ENCODE data around the gene ELFN1. TPM values are rescaled to one million over a fixed set of nuclear protein-coding genes. Genes with fewer than 3 reads are reported as not detected.

Gene ELFN1
- total RNA-seq, 5 donors from 2014 or later (not counting 1 experiment from before 2014, with no cell fraction given) = 0.06 to 0.12 (median 0.07) TPM; not detected in 2

DNA sequence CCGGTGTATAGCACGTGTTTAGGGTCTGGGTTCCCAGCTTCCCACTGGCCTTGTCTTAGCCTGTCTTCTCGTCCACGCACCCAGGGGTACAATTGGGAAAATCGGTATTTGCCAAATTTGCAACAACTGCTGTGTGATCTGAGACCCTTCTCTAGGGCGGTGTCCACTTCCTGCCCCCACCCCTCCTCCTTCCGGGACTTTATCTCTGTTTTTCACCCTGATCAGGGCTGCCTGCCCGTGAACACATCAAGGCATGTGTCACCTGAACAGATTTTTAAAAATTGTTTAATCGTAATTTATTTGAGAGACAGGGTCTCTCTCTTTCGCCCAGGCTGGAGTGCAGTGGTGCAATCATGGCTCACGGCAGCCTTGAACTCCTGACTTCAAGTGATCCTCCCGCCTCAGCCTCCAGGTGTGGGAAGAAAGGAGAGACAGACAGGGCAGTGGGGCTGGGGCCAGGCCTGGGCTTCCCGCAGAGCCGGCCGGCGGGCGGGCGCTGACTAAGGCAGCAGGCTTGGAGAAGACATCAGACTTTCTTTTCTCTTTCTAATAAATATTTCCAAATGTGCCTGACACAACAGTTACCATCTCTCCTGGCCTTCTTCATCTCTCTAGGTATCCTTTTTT lies 27.5 kb downstream of the ELFN1 start:
- Histone ChIP-seq H3K4me1 (ENCODE audit: control insufficient read depth in 1 of 2, extremely low read depth in 1 of 2, insufficient read depth in 2 of 2, low read length in 2 of 2) (no peaks in the 10 kb centered on the region), H3K27me3 (replicated peaks in 1 of 2; ENCODE audit: control insufficient read depth in 2 of 2, extremely low read depth in 1 of 2, insufficient read depth in 2 of 2, low read length in 1 of 2) (peaks cover 0 to 48% of the 10 kb centered on the region in 2 experiments), H3K9me3 (no peaks in the 10 kb centered on the region), H3K36me3 (ENCODE audit: control insufficient read depth in 2 of 2, extremely low read depth in 1 of 2, insufficient read depth in 1 of 2, low read length in 1 of 2) (no peaks in the 10 kb centered on the region), H3K4me3 (ENCODE audit: control insufficient read depth in 1 of 2, extremely low read depth in 1 of 2, low read length in 1 of 2) (no peak overlapping the region), H3K27ac (ENCODE audit: low read length) (no peak overlapping the region)
- Mint-ChIP-seq H3K27me3 (peaks cover 3 to 5% of the 10 kb centered on the region in 2 donors), H3K36me3 (no peaks in the 10 kb centered on the region), H3K4me3 (peak overlapping the region in 1 of 3 donors; percentile 6), H3K27ac (peak overlapping the region in 1 of 2 donors; percentile 69), H3K4me1 (peaks cover 0 to 9% (median 4%) of the 10 kb centered on the region in 3 donors), H3K9me3 (peaks cover 0 to under 1% (median under 1%) of the 10 kb centered on the region in 3 donors)
- ATAC-seq (replicated peaks in 1 of 4) (no peak), DNase-seq (peak in 1 of 35 experiments; percentile 21)
- CTCF ChIA-PET = no interaction called here
- POLR2A ChIA-PET = no interaction called here
- WGBS (ENCODE audit: insufficient coverage) = 84% methylated on average over 13 of the region's 18 CpGs

DNA sequence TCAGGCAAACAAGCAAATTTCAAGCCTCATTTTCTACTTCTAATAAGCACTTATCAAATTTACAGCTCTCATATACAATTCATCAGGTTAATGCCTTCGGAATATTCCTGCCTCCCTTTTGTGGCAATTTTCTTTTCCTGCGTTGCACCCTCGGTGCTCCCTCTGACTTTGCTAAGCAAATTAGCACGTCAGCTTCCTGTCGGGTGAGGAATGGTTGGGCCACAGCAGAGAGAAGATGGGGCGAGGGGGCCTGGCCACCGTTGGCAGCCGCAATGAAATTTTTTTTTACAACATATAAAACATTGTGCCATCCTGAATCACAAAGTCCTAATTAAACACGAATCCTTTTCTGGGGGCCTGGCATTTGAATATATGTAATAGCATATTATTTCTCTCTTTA lies 28.1 kb downstream of the ELFN1 start:
- Histone ChIP-seq H3K36me3 (ENCODE audit: control insufficient read depth in 2 of 2, extremely low read depth in 1 of 2, insufficient read depth in 1 of 2, low read length in 1 of 2) (no peaks in the 10 kb centered on the region), H3K27me3 (replicated peaks in 1 of 2; ENCODE audit: control insufficient read depth in 2 of 2, extremely low read depth in 1 of 2, insufficient read depth in 2 of 2, low read length in 1 of 2) (peaks cover 0 to 44% of the 10 kb centered on the region in 2 experiments), H3K4me3 (ENCODE audit: control insufficient read depth in 1 of 2, extremely low read depth in 1 of 2, low read length in 1 of 2) (no peak overlapping the region), H3K9me3 (no peaks in the 10 kb centered on the region), H3K27ac (ENCODE audit: low read length) (no peak overlapping the region), H3K4me1 (ENCODE audit: control insufficient read depth in 1 of 2, extremely low read depth in 1 of 2, insufficient read depth in 2 of 2, low read length in 2 of 2) (no peaks in the 10 kb centered on the region)
- WGBS (ENCODE audit: insufficient coverage) = 47% methylated on average over 2 of the region's 9 CpGs
- no peak for ATAC-seq (replicated peaks in 1 of 4)
- Mint-ChIP-seq H3K36me3 (no peaks in the 10 kb centered on the region), H3K4me3 (peak overlapping the region in 1 of 3 donors; percentile 6), H3K27me3 (peaks cover 3 to 6% of the 10 kb centered on the region in 2 donors), H3K9me3 (peaks cover 0 to 3% (median 3%) of the 10 kb centered on the region in 3 donors), H3K27ac (peak overlapping the region in 1 of 2 donors; percentile 69), H3K4me1 (peaks cover 0 to 9% (median 4%) of the 10 kb centered on the region in 3 donors)
- ChIA-PET CTCF (no interaction called here), POLR2A (no interaction called here)
- peak in 1 of 35 experiments; percentile 9 for DNase-seq

GRCh38 chr7:1698951-1699350 lies 28.9 kb downstream of the ELFN1 start:
- no peak for ATAC-seq (replicated peaks in 1 of 4)
- Mint-ChIP-seq H3K4me3 (no peak overlapping the region), H3K27ac (no peak overlapping the region), H3K36me3 (no peaks in the 10 kb centered on the region), H3K4me1 (peaks cover 0 to 9% (median 4%) of the 10 kb centered on the region in 3 donors), H3K9me3 (peaks cover 0 to 3% (median 3%) of the 10 kb centered on the region in 3 donors), H3K27me3 (peaks cover 3 to 7% of the 10 kb centered on the region in 2 donors)
- CTCF ChIA-PET = no interaction called here
- no peaks in the 10 kb centered on the region for H3K4me1 ChIP-seq (ENCODE audit: control insufficient read depth in 1 of 2, extremely low read depth in 1 of 2, insufficient read depth in 2 of 2, low read length in 2 of 2)
- WGBS (ENCODE audit: insufficient coverage) = 92% methylated on average over 3 of the region's 6 CpGs
- H3K27ac ChIP-seq (ENCODE audit: low read length) = no peak overlapping the region
- H3K9me3 ChIP-seq = no peaks in the 10 kb centered on the region
- H3K4me3 ChIP-seq (ENCODE audit: control insufficient read depth in 1 of 2, extremely low read depth in 1 of 2, low read length in 1 of 2) = no peak overlapping the region
- H3K36me3 ChIP-seq (ENCODE audit: control insufficient read depth in 2 of 2, extremely low read depth in 1 of 2, insufficient read depth in 1 of 2, low read length in 1 of 2) = no peaks in the 10 kb centered on the region
- POLR2A ChIA-PET = no interaction called here
- H3K27me3 ChIP-seq (replicated peaks in 1 of 2; ENCODE audit: control insufficient read depth in 2 of 2, extremely low read depth in 1 of 2, insufficient read depth in 2 of 2, low read length in 1 of 2) = peaks cover 0 to 46% of the 10 kb centered on the region in 2 experiments
- DNase-seq = peak in 1 of 35 experiments; percentile 8

DNA sequence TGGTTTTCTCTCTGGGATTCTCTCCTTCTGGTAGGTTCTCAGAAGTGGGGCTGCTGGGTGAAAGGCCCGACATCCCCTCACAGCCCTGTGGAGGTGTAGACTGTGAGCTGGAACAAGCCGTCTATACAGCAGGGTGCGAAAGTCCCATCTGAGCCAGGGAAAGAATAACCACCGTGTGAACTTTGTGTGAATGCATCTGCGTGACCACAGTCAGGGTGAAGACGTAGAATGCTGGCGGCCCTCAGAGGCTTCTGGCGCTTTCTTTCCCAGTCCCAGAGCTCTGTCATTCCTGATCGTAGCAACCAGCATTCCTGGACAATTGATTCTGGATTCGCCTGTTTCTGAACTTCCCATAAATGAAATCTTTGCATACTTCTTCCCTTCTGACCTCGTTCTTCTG lies 30.0 kb downstream of the ELFN1 start:
- Histone ChIP-seq H3K4me1 (ENCODE audit: control insufficient read depth in 1 of 2, extremely low read depth in 1 of 2, insufficient read depth in 2 of 2, low read length in 2 of 2) (no peaks in the 10 kb centered on the region), H3K27ac (ENCODE audit: low read length) (no peak overlapping the region), H3K4me3 (ENCODE audit: control insufficient read depth in 1 of 2, extremely low read depth in 1 of 2, low read length in 1 of 2) (no peak overlapping the region), H3K27me3 (replicated peaks in 1 of 2; ENCODE audit: control insufficient read depth in 2 of 2, extremely low read depth in 1 of 2, insufficient read depth in 2 of 2, low read length in 1 of 2) (peaks cover 0 to 45% of the 10 kb centered on the region in 2 experiments), H3K36me3 (ENCODE audit: control insufficient read depth in 2 of 2, extremely low read depth in 1 of 2, insufficient read depth in 1 of 2, low read length in 1 of 2) (no peaks in the 10 kb centered on the region), H3K9me3 (no peaks in the 10 kb centered on the region)
- H3K36me3 Mint-ChIP-seq = no peaks in the 10 kb centered on the region
- DNase-seq (peak in 1 of 35 experiments; percentile 15), ATAC-seq (replicated peaks in 1 of 4) (no peak)
- 86% methylated on average over 9 of the region's 11 CpGs for WGBS (ENCODE audit: insufficient coverage)
- CTCF ChIA-PET = no interaction called here
- peaks cover 0 to 3% (median 3%) of the 10 kb centered on the region in 3 donors for H3K9me3 Mint-ChIP-seq
- peaks cover 0 to 9% (median 4%) of the 10 kb centered on the region in 3 donors for H3K4me1 Mint-ChIP-seq
- POLR2A ChIA-PET = no interaction called here
- H3K27me3 Mint-ChIP-seq = peaks cover 3 to 7% of the 10 kb centered on the region in 2 donors
- H3K27ac Mint-ChIP-seq = no peak overlapping the region
- H3K4me3 Mint-ChIP-seq = no peak overlapping the region

DNA sequence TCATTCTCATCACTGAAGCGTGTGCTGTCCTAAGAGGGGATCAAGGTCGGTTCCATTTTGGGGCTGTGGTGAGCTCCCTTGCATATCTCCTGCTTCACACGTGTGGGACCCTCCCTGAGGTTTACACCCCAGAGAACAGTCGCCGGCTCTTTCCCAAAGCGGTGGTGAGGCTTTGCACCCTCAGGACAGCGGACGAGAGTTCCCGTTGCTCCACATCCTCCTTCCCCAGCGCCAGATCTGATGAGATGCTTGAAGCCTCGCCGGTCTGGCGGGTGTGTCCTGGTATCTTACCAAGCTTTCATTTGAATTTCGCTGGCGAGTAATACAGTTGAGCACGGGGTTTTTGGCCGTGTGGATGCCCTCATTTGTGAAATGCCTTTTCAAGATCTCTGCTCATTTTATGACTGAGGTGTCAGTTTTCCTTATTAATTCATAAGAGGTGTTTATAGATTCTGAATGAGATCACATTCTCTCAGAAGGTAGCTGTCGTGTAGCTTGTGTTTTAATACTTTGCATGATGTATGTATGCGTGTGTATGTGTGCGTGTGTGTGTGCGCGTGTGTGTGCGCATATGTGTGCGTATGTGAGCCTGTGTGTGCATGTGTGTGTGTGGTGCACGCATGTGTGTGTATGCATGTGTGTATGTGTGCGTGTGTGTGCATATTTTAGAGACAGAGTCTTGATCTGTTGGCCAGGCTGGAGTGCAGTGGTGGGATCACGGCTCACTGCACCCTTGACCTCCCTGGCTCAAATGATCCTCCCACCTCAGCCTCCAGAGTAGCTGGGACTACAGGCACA lies 30.7 kb downstream of the ELFN1 start:
- peaks cover 0 to 9% (median 4%) of the 10 kb centered on the region in 3 donors for H3K4me1 Mint-ChIP-seq
- H3K27me3 Mint-ChIP-seq = peaks cover 3 to 7% of the 10 kb centered on the region in 2 donors
- peaks cover 0 to 49% of the 10 kb centered on the region in 2 experiments for H3K27me3 ChIP-seq (replicated peaks in 1 of 2; ENCODE audit: control insufficient read depth in 2 of 2, extremely low read depth in 1 of 2, insufficient read depth in 2 of 2, low read length in 1 of 2)
- DNase-seq (peak in 1 of 35 experiments; percentile 8), ATAC-seq (replicated peaks in 1 of 4) (no peak)
- H3K27ac ChIP-seq (ENCODE audit: low read length) = no peak overlapping the region
- no peak overlapping the region for H3K4me3 ChIP-seq (ENCODE audit: control insufficient read depth in 1 of 2, extremely low read depth in 1 of 2, low read length in 1 of 2)
- no peak overlapping the region for H3K4me3 Mint-ChIP-seq
- H3K9me3 ChIP-seq = no peaks in the 10 kb centered on the region
- WGBS (ENCODE audit: insufficient coverage) = 88% methylated on average over 24 of the region's 27 CpGs
- H3K9me3 Mint-ChIP-seq = peaks cover 0 to 3% (median 3%) of the 10 kb centered on the region in 3 donors
- POLR2A ChIA-PET = no interaction called here
- CTCF ChIA-PET = no interaction called here
- no peak overlapping the region for H3K27ac Mint-ChIP-seq
- H3K4me1 ChIP-seq (ENCODE audit: control insufficient read depth in 1 of 2, extremely low read depth in 1 of 2, insufficient read depth in 2 of 2, low read length in 2 of 2) = no peaks in the 10 kb centered on the region
- H3K36me3 Mint-ChIP-seq = no peaks in the 10 kb centered on the region
- no peaks in the 10 kb centered on the region for H3K36me3 ChIP-seq (ENCODE audit: control insufficient read depth in 2 of 2, extremely low read depth in 1 of 2, insufficient read depth in 1 of 2, low read length in 1 of 2)

DNA sequence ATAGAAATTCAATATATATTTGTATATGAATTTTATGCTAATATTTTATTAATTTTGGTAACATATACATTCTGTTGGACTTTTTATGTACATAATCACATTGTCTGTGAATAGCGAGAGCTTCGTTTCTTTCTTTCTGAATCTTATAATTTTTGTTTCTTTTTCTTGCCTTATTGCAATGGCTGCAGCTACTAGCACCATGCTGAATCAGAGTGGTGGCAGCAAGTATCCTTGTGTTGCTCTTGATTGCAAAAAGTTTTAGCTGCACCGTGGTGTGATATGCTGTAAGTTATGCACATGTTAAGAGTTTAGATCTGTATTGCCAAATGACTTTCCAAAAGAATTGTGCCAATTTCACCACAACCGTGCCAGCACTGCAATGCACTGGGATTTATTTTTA lies 32.6 kb downstream of the ELFN1 start:
- peaks cover 0 to 4% of the 10 kb centered on the region in 2 donors for H3K27me3 Mint-ChIP-seq
- H3K9me3 Mint-ChIP-seq = peaks cover 0 to 3% (median 3%) of the 10 kb centered on the region in 3 donors
- POLR2A ChIA-PET = no interaction called here
- Histone ChIP-seq H3K9me3 (no peaks in the 10 kb centered on the region), H3K4me1 (ENCODE audit: control insufficient read depth in 1 of 2, extremely low read depth in 1 of 2, insufficient read depth in 2 of 2, low read length in 2 of 2) (no peaks in the 10 kb centered on the region), H3K36me3 (ENCODE audit: control insufficient read depth in 2 of 2, extremely low read depth in 1 of 2, insufficient read depth in 1 of 2, low read length in 1 of 2) (no peaks in the 10 kb centered on the region), H3K27me3 (replicated peaks in 1 of 2; ENCODE audit: control insufficient read depth in 2 of 2, extremely low read depth in 1 of 2, insufficient read depth in 2 of 2, low read length in 1 of 2) (peaks cover 0 to 35% of the 10 kb centered on the region in 2 experiments), H3K4me3 (ENCODE audit: control insufficient read depth in 1 of 2, extremely low read depth in 1 of 2, low read length in 1 of 2) (no peak overlapping the region), H3K27ac (ENCODE audit: low read length) (no peak overlapping the region)
- H3K36me3 Mint-ChIP-seq = no peaks in the 10 kb centered on the region
- H3K4me3 Mint-ChIP-seq = no peak overlapping the region
- H3K4me1 Mint-ChIP-seq = peaks cover 0 to 5% (median 3%) of the 10 kb centered on the region in 3 donors
- no peak overlapping the region for H3K27ac Mint-ChIP-seq
- WGBS (ENCODE audit: insufficient coverage) = 100% methylated on average over 1 of the region's 4 CpGs
- no peak for ATAC-seq (replicated peaks in 1 of 4)
- CTCF ChIA-PET = no interaction called here
- no peak for DNase-seq

Measured in T-cell (primary cell).